C4-2B (cell line): Measurements from ENCODE around the gene CNTROB.

Experiments used
- ZFX ChIP-seq: fragments of 450-650 bp; IDR thresholded peaks from 2 replicates; pipeline ENCODE4 v1.6.1; 2017
- TF ChIP-seq, protein P1 (sequence below): fragments of 450-650 bp; conservative IDR thresholded peaks from 2 replicates; pipeline ENCODE4 v1.5.1; 2017; ENCODE audit warnings: mild to moderate bottlenecking

DNA sequence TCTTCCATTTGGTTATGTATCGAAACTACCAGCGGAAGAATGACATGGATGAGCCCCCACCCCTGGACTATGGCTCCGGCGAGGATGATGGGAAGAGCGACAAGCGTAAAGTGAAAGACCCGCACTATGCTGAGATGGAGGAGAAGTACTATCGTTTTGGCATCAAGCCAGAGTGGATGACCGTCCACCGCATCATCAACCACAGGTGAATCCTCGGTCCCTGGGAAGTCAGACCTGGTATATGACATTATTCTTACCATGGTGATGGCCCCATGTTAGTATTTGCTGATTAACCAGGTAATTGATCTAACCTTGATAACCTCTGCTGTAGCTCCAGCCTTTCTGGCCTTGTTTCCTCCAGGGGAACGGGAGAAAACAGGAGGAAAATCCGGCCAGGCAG, 34.9 kb upstream of the CNTROB start:
- TF ChIP-seq, protein P1, sequence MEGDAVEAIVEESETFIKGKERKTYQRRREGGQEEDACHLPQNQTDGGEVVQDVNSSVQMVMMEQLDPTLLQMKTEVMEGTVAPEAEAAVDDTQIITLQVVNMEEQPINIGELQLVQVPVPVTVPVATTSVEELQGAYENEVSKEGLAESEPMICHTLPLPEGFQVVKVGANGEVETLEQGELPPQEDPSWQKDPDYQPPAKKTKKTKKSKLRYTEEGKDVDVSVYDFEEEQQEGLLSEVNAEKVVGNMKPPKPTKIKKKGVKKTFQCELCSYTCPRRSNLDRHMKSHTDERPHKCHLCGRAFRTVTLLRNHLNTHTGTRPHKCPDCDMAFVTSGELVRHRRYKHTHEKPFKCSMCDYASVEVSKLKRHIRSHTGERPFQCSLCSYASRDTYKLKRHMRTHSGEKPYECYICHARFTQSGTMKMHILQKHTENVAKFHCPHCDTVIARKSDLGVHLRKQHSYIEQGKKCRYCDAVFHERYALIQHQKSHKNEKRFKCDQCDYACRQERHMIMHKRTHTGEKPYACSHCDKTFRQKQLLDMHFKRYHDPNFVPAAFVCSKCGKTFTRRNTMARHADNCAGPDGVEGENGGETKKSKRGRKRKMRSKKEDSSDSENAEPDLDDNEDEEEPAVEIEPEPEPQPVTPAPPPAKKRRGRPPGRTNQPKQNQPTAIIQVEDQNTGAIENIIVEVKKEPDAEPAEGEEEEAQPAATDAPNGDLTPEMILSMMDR = no peak
- no peak for TF ChIP-seq ZFX
